MV-4-11 (cell line): ENCODE measurements around the gene IKZF2.

Experiments used
- DNase-seq: peaks from one replicate; lab custom pipeline; 2025; lab: John Stamatoyannopoulos, UW

The IKZF2 gene

GRCh38 chr2:213001297-213001910 lies 150.0 kb downstream of the IKZF2 start:
- no peak for DNase-seq

DNA sequence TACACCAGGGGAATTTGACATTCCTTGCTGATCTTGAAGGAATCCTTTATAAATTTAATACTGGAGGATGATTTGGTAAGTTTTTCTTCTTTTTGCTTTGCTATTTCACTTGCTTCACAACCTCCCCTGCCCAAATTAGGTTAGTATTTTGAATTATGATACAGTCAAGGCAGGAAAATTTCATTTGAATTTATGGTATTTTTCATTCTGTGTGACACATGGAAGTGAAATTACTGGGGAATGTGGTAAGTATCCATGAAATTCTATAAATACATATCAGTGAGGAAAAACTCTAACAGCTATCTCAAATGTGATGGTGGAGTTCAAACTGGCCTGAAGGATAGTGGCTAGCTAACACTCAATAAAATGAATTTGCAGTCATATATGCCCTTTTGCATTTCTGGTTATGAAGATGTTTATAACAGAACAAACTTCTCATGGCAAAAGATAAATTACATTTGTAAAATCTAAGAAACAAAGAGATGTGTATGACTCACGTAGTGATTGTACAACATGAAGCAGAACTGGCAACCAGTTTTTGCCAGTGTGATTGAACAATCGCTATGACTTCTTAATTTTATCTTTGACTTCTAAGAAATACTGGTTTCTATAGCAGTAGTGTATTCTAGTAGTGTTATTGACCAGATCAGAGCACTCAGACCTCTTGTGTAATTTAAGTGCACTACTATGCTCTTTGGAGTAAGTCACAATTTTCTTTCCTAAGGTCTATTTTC lies 152.6 kb downstream of the IKZF2 start:
- no peak for DNase-seq

DNA sequence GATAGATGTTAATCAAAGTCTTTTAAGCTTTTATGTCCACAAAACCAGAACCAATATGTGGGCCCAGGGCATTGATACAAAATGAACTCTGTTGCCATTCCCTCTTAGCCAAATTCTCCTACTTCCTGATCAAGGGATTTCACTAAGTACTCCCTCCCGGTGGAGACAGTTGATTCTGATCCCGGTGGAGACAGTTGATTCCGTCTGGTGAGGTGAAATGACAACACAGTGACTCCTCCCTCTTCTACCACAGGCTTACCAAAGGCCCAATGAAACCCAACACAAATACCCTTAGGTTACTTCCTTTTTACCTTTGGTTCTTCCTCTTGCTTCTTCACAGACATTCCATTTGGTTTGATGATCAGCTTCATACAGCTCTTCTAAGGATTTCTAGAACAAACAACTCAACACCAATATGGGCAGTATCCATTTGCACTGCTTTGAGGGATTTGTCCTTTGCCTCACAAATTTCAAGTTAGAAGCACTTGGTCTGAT lies 153.8 kb downstream of the IKZF2 start:
- DNase-seq, result no peak

DNA sequence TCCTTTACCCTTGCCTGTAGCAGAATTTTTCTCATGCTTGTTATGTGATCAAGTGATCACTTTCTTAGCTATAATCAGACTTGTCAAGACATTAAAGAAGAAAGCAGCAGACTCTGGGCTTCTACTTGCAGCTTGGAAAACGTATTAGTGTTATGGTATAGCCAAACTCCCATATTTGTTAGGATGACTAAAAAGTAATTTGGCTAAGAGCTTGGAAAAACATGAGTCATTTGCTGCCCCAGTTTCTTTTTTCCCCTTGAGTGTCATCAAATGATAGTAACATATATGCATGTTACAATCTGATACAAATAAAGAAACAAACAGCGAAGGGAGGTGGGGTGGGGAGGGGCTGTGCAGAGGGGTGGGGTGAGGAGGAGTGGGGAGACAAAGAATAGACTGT lies 155.5 kb downstream of the IKZF2 start:
- DNase-seq, result no peak

- DNase-seq, result no peak
Measured at GRCh38 chr2:212994976-212995375, 156.4 kb downstream of the IKZF2 start.

GRCh38 chr2:212991120-212991519 lies 160.3 kb downstream of the IKZF2 start:
- DNase-seq, result no peak

- no peak for DNase-seq
Measured at GRCh38 chr2:212990697-212991096, 160.7 kb downstream of the IKZF2 start.

- no peak for DNase-seq
Measured at GRCh38 chr2:212987492-212987891, 163.9 kb downstream of the IKZF2 start.

- DNase-seq, result no peak
Measured at GRCh38 chr2:212984129-212984528, 167.3 kb downstream of the IKZF2 start.

DNA sequence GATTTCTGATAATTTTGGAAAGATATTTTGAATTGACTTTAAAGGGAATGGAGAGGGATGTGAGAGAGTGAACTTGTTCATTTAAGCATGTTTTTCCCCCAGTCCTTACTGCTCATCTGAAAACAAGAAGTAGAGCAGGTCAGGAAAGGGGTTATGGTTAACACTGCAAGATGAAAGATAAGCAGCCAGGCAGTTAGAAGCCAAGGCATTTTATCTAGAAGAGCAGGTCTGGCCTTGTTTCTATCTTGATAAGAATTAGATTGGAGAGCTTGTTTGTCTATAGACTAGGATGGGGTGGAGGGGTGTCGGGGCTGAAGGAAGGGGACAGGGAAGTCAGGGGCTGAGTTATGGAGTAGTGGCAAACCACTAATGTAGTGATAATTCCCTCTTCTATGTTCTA lies 171.6 kb downstream of the IKZF2 start:
- no peak for DNase-seq

GRCh38 chr2:212979046-212979612 lies 172.3 kb downstream of the IKZF2 start:
- no peak for DNase-seq

- no peak for DNase-seq
Measured at GRCh38 chr2:212977152-212977551, 174.3 kb downstream of the IKZF2 start.

DNA sequence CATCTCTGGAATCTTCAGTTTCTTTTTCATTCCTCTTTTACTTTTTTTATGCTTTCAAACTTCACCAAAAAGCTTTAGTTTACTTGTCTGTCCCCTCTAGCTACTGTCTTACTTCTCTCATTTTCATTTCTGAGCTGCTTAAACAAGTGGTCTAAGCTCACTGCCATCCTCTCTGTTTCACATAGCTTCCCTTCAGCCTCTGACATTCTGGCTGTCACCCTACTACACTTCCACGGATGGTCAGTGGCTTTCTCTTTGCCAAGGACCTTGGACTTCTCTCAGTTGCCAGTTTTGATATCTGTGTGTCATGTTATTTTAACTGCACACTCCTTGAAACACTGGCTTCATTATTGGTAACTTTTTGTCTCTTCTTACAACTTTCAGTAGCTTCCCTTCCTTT lies 176.1 kb downstream of the IKZF2 start:
- no peak for DNase-seq

DNA sequence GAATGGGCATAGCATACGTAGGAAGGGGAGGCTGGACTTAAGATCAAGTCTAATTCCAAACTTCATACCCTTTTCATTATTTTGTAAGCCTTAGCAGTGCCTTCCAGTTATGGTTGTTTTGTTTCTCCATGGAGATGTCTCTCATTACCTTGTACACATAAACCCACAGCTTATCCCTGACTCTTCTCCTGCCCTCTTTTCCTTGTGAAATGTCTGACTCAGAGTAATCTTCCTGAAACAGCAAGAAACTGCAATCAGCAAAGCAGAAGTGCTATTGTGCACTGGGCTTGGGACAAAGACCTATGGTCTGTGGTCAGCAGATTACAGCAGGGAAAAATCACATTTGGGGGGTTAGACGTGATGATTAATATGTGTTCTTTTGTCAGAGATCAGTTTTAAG lies 176.7 kb downstream of the IKZF2 start:
- DNase-seq, result peak; percentile 41

GRCh38 chr2:212973347-212973746 lies 178.1 kb downstream of the IKZF2 start:
- no peak for DNase-seq

- DNase-seq, result no peak
Measured at GRCh38 chr2:212970132-212970531, 181.3 kb downstream of the IKZF2 start.

DNA sequence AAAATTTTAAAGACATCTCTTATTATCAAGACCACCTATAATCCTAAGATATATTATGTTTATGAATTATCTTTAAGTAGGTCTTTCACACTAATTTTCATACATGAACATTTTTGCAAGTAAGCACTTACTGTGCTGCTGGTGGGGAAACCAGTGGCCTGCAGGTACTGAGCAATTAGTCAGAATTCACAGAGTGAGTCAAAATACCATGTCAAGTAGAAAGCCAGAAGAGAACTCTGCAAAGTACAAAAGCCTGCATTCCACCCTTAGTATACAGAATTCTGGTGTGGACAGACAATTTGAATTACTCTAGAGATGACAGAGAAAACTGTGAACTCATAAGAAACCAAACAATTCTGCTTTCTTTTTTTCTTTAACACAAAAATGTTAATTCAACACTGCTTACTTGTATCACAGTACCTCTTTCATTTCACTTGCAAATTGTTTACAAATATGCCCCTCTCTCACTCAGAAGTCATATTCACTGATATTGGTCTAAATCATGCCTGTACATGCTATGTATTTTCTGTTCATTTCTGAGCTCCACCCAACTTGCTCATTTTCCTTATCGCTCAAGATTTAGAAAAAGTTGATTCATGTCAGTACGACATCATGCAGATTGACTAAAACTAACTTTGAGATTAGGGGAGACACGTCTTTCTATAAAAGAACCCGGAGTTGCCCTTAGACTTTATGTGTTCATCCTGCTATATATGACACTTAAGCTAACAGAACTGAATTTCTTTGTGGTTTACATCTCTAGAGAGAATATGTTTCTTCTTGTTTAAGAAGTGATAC lies 182.9 kb downstream of the IKZF2 start:
- DNase-seq, result no peak

GRCh38 chr2:212966884-212967283 lies 184.5 kb downstream of the IKZF2 start:
- no peak for DNase-seq

GRCh38 chr2:212962691-212963090 lies 188.7 kb downstream of the IKZF2 start:
- DNase-seq, result no peak

- DNase-seq, result no peak
Measured at GRCh38 chr2:212961255-212961654, 190.2 kb downstream of the IKZF2 start.

- no peak for DNase-seq
Measured at GRCh38 chr2:212960336-212960735, 191.1 kb downstream of the IKZF2 start.

GRCh38 chr2:212959471-212960117 lies 191.8 kb downstream of the IKZF2 start:
- no peak for DNase-seq
